LoVo (cell line): ENCODE measurements around the gene RNF220.

Experiments
- DNase-seq: peaks from one replicate; pipeline ENCODE4 v3.0.0-alpha.2; 2016; ENCODE audit warnings: low spot score

The RNF220 gene

DNA sequence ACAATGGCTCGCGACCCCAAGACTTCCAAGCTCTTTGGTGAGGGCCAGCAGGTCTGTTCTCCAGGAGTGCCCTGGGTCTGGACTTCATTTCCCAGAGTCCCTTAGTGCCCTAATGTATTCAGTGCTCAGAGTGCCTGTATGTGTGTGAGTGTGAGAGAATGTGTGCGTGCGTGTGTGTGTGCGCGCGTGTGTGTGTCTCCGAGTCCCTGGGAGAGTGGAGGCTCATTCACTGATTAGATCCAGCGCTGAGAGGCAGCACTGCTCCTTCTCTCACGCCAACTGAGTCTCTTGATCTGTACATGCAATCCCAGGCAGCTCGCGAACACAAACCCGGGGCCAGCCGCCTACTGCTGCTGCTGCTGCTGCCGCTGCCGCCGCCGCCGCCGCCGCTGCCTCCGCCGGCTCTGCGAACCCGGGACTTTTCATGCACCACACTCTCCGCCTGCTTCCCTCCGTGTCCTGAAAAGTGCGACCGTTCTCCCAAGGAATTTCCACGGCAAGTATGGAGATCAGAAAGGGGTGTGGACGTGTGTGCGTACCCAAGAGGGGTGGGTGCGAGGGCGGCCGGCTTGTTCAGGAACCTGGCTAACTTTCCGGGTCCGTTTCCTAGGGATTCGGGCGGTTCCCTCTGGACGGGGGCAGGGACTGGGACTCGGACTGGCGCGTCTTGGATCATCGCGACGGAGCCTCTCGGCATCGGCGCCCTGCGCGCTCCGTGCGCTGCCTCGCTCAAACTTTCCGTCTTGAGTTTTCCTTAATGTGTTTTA is at the start of gene RNF220:
Gene RNF220 (plus strand): TSS at position 225 of the 767 bp plus-strand sequence.
- peak; percentile 15 for DNase-seq

DNA sequence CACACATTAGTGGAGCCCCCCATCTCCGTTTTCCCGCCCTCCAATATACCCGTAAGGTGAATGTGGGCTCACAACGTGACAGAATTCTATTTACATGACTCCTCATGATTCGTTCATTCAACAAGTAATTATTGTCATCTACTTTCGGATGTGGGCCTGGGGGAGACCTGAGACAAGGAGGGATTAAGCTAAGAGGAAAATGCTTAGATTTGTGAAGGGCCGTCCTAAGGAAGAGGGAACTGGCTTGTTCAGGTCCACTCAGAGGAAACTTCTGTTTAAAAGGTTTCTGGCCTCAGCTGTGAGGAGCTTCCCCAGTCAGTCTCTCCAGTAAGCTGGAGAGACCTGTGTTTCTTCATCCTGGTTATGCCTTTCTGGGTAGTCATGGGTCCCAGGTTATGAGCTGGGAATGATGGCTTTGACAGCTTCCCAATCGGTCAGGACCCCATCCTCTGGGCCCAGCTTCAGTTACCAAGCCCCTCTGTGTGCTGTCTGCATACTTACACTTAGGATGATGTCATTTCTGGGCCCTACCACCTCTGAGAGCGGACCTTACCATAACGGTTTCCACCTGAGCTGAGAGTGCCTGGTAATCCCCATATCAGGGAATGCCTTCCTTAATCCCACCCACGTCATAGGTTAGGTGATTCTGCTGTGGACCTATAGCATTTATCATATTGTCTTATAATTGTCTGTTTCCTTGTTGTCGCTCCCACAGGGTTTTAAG is 49.3 kb upstream of the RNF220 start:
- DNase-seq: no peak

DNA sequence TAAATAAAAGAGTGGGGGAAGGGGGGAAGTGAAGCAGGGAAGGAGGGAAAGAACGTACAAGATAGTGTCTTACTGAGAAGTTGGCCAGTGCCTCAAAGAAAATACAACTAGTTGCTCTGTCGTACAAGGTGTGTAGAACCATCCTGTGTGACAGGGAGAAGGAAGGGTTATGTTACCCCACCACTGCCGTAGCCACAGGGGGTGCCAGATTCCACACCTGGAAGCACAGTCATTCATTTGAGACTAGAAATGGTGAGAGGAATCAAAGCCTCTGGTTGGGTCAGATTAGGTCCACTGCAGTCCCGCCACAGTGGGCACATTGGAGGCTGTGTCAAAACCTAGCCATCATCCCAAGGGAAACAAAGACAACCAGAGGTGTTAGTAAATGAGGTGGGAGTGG is 47.3 kb upstream of the RNF220 start:
- DNase-seq: no peak

DNA sequence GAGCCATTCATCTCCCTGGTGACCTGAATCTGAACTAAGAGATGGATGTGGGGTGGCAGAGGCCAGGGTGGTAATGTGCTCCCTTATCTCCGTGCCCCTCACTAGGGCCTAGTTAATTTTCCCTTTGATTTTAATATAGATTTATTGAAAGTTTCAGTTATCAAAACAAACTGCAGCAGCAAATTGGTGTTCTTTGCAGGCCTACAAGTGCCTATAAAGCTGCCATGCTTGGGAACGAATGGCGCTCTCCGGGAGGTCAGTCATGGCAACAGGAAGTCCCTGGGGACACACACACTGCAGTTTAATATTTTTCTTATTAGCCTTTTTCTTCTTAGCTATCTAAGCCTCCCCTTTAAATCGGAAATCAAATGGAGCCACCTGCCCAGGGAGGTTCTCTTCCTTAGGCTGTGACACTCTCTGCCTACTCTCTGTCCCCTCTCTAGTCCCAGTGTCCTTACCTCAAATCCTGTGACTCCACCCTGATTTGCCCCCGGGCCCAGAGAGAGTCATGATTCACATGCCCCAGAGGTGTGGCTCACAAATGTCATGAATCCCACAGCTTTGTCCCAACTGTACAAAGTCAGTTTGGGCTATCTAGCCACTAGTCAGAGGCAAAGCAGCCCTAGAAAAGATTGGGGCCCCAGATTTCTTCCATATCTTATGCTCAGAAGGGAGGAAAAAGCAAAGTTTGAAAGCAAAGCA is 45.7 kb upstream of the RNF220 start:
- no peak for DNase-seq

DNA sequence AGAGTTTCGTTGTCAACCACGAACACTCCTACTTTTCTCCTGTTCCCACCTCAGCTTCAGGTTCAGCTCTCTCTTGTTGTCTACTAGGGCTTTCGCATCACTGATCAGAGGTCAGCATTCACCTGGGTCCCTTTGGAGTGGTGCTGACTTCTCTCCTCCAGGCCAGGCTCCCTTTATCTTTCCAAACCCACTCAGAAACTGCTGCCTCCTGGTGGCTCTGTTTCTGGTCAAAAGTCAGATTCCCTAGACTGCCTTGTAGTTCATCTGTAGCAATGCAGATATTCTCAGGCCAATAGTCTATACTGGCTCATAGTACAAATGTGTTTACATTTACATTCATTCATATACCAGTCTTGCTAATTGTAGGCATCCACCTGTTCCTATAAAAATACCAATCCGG is 43.6 kb upstream of the RNF220 start:
- no peak for DNase-seq

DNA sequence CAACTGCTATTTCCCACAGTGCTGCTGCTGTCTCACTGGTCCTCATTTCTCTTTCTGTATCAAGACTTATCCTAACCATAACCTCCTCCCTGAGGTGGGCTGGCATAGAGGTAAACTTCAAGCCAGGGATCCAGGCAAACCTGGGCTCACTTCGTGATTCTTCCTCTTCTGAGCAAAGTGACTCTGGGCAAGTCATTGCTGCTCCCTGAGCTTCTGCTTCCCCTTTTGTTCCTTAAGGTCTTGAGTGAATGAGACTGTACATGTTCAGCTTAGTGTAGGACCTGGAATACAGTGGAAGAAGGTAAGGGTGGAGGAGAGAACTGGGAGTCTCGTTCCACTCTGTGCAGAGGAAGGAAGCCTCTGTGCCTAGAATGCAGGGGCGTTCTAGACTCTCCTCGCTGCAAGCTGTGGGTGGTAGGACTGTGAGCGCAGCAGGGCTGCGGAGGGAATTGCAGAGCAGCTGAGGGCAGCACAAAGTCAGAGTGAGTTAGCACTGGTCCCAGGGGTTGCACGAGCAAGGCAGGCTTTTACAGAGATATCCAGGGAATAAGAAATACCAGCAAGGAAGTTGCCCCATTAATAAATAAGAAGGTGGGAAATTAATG is 38.6 kb upstream of the RNF220 start:
- no peak for DNase-seq

DNA sequence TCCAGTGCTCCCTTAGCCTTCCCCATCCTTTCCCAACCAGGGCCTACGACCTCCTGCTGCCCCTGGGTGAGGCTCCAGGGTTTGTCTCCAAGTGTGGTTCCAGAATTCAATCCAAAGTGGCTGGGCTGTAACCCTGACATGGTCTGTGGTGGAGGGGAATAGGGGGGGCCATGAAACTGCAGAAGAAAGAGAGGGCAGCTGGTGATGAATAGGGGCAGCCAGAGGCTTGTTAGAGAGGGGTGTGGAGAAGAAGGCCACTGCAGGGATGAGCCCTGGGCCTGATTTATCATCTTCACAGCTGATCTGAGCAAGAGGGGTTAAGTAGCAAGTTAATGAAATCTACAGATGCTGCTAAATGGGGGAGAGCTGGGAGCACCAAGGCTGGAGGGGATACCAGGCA is 37.1 kb upstream of the RNF220 start:
- DNase-seq: no peak

DNA sequence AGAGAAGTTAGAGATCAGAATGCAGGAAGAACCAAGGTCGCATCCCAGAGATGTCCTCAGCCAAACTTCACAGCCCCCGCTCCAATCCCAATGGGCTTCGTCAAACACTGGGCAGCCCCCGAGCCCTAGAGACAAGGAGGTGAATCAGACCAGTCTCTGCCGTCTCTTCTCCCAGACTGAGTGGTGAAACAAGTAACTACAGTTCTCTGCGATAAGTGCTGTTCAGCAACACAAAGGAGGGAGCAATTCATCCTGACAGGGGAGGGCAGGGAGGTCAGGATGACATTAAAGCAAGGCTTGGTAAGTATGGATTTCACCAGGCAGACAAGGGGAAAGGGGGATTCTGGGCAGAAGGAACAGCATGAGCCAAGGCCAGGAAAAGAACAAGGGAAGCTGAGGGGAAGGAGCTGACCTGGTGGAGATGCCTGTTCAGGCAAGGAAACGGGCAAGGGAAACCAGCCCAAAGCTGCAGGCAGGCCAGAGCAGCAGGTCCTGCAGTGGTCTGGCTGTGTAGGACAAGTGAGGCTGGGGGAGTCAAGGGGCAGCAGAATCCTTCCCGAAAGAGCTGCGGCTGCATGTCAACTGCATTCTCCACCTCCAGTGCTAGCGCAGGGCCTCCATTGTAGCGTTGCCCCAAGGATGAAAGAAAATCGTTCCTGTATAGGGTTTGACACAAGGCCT is 36.4 kb upstream of the RNF220 start:
- DNase-seq: no peak

DNA sequence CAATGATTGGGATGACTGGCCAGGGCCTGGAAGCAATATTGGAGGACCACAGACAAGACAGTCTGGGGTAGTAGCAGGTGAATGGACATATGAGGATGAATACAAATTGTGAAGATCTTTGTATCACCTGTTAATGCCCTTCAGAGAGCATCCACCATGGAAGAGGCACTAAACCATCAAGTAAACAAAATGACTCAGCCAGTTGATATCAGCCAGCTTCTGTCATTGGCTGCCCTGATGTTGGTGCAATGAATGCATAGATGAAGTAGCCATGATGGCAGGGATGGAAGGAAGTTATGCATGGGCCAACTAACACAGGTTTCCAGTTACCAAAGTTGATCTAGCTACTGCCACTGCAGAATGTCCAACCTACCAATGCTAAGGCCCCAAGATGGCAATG is 33.8 kb upstream of the RNF220 start:
- DNase-seq: no peak

DNA sequence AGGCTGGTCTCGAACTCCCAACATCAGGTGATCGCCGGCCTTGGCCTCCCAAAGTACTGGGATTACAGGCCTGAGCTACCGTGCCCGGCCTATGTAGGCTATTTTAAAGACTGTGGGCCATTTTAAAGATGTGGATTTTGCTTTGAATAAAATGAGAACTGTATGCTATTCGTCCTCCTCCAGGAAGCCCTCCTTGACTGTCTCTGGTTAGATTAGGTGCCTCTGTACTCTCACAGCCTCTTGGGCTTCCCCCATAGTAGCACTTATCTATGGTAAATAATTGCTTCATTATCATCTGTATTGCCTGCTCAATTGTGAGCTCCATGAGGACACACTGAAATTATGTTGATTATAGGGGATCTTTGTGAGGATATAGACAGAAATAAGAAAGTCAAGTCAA is 29.5 kb upstream of the RNF220 start:
- DNase-seq: no peak

DNA sequence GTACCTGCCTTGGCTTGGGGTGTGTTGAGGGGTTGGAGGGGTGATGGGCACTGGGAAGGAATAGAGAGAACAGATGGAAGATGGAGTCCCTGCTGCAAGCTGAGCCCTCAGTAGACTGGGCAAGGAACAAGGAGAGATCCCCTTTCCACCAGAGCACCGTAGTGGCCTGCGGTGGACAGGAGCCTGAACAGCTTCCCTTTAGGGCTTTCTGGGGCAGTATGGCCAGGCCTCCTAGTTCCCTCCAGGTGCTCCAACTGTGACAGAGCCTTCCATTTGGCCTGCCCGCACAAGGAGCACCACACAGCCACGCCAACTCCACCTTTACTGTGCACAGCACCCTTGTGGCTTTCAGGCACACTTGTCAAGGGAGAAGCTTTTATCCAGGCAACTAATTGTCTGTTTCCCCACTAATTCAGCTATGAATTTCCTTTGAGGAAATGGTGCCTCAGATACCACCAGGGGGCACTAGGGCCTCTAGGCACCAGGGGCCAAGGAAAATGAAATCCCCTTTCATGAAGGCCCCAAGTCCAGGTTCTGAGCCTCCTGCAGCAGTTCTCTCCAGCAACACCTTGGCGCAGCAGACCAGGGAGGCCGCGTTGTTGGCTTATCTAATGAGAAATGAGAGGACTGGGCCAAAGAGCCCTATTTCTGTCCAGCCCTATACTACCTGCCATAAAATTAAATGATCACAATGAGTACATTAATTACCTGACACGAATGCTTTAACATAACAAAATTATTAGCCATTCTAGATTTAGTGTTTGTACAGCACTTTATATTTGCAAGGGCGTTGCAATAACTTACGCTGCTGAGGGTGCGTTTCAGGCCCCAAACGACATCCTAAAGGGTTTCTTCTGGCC is 26.9 kb upstream of the RNF220 start:
- DNase-seq: peak; percentile 47

DNA sequence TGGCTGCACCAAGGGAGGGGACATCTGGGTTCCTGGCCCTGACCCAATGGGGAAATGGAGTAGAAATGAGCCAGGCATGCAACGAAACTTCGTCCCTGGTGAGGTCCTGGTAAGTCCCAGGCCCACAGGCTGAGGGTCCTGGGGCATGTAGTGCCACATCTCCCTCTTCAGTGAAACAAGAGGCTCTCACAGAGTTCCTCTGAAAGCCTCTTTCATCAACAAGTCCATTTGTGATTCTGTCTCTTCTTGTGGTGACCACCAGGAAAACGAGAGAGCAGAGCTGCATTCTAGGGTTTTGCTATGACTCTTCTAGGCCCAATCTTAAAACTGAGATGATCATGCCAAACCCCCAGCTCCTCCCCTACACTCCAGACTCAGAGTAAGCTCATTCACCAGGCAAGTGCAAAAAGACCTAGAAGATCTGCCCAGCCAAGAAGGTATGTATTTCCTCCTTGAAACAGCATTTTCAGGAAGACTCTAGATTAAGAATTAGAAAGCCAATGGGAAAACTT is 24.3 kb upstream of the RNF220 start:
- no peak for DNase-seq

DNA sequence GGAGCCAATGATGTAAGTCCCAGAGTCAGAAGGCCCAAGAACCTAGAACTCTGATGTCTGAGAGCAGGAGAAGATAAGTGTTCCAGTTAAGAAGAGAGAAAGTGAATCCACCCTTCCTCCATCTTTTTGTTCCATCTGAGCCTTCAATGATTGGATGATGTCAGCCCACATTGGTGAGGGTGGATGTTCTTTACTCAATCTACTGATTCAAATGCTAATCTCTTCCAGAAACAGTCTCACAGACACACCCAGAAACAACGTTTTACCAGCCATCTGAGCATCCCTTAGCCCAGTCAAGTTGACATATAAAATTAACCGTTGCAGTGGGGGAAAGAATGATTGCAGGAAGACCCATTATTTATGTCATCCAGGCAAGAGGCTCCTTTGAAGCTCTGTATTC is 16.5 kb upstream of the RNF220 start:
- no peak for DNase-seq

DNA sequence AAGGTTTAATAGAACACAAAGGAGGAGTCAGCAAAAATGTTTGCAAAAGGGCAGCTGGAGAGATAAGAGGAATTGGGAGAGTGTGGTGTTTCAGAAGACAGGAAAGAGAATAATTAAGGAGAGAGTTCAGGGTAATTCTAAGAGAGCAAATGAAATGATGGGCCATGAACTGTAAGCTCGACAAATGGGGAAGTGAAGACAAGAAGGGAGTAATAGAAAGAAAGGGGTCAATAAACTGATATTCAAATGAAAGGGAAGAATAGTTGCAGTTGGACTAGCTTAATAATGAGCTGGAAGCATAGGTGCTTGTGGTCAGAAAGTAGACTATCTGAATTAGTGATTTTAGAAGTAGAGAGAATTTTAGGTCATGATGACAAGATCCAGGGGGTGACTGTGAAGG is 15.6 kb upstream of the RNF220 start:
- no peak for DNase-seq

DNA sequence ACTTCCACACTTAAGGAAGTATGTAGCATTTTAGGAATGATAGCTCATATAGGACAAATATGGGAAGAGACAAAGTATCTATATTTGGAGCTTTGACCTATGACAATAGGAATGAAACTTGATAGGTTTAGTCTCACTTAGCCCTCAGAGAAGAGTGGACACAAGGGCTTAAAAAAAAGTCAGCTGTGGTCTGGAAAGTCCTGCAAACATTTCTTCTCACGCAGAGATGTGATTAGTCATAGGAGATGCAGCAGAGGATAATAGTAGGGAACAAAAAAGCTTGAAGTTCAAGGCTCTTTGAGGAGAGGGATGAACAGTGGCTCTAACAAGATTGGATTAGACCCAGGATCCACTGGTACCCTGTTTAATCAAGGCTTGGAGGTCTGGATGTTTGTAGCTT is 14.8 kb upstream of the RNF220 start:
- DNase-seq: peak; percentile 7

DNA sequence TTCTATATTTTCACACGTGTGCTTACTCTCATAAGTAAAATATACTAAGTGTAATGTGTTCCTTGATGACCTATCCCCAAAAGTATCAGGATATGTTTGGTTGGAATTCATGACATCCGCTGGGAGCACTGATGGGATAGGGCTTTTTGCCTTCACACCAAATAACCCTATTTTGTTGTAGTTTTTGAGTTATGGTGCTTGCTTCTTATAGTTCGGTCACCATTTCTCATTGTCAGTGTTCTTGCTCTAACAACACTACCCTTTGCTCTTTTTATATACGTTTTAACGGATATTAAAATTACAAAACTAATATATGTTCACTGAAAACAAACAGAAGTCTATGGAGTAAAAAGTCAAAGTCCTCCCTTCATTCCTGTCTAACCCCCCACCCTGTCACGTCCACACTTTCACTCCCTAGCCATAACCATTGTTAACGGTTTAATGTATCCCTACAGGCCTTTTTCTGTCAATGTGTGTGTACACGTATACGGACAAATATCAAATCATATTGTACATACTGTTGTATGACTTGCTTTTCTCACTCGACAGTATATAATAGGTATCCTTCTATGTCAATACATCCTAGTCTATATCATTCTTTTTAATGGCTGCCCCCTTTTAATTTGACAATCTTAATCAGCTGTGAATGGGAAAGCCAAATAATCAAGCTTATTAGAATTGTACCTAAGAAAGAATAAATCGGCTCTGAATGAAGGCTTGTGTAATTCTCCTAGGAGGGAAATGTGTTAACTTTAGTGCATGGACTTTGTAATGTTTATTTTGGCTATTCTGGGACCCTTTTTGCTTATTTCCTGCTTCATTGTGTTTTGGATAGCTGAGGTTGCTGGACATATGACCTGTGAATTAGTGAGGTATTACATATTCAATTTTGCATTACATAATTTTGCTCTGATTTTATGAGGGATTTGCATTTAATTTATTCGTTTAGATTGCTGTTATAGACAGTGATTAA is 3.5 kb upstream of the RNF220 start:
- no peak for DNase-seq

DNA sequence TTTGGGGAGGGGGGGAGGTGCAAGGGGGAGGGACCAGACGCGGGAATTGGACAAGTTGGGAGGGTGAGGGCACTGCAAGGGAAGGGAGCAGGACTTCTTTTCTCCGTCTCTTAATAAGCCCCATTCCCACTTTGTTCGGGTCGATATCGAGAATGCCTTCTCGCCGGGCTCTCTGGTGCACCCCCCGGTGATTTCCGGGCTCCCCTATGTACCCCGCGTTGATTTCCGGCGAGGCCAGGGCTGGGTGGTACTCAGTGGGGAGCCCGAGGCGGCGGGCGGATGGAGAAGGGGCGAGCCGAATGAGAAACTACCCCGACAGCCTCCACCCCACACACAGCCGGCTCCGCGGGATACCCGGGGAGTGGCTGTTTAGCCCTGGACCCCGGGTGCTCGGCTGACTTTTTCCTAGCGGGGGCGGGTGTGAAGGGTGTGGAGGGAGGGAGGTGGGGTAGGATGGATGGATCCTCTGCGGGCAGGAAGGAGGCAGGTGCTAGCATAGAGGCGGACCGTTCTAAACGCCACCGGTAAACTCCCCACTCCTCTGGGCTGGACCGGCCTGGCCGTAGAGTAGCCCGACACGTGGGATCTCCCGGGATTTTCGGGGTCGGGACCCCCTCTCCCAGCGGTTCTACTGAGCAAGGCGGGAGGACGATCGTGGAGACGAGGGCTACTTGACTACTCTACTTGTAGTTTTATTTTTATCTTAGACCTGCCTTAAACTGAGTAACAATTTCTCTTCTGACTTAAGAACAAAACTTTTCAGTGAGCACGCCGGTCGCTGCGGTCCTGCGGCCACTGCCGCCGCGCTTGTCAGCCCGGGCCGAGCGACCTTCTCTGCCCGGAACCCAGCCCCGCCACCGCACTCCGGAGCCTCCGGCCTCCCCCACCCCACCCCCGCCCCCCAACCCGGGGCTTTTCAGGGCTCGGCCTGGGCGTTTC is 1.0 kb downstream of the RNF220 start:
- DNase-seq: no peak

DNA sequence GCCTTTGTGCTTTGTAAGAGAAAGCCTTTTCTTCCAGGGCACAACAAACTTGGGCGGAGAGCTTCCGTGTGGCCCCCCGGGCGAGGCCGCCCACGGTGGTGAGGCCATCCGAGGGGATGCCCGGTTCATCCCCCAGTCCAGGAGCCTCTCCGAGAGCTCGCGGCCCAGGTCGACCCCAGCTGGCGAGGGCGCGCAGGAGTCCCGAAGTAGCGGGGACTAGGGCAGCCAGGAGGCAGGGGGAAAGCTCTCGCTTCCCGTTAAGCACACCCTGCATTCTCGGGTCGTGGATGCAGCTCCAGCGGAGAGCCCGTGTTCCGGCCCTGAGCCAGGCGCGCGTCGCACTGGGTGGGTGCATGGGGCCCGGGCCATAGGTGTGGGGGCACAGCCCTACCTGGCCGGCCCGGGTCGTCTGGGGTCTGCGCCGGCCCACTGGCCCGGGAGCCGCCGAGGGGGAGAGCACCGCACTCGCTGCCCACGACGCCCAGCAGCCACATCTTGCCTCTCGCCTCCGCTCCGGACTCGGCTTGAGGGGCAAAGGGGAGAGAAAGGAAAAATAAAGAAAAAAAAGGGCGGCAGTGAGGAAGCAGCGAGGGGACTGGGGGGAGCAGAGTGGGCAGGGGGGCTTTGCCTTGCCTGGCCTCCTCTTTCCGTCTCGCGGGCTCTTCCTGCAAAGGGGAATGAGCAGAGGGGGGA is 1.8 kb downstream of the RNF220 start:
- DNase-seq: no peak
